ENCODE measurements around the gene APH1B.

Gene APH1B

DNA sequence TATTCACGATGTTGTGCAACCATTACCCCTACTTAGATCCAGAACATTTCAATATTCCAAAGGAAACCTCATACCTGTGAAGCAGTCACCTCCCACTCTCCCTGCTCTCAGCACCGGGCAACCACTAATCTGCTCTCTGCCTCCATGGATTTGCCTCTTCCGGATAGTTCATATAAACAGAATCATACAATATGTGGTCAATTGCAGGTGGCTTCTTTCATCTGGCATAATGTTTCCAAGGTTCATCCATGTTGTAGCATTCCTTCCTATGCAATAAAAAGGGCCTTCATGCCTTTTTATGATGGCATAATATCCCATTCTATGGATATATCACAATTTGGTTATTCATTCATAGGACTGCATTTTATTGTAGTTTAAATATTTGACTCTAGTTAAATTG is 80.3 kb downstream of the APH1B start:
- TF ChIP-seq EZH2phosphoT487 (IDR thresholded peaks at IDR 0.05; ENCODE audit: low read depth), result no peak
- TF ChIP-seq, protein P1, sequence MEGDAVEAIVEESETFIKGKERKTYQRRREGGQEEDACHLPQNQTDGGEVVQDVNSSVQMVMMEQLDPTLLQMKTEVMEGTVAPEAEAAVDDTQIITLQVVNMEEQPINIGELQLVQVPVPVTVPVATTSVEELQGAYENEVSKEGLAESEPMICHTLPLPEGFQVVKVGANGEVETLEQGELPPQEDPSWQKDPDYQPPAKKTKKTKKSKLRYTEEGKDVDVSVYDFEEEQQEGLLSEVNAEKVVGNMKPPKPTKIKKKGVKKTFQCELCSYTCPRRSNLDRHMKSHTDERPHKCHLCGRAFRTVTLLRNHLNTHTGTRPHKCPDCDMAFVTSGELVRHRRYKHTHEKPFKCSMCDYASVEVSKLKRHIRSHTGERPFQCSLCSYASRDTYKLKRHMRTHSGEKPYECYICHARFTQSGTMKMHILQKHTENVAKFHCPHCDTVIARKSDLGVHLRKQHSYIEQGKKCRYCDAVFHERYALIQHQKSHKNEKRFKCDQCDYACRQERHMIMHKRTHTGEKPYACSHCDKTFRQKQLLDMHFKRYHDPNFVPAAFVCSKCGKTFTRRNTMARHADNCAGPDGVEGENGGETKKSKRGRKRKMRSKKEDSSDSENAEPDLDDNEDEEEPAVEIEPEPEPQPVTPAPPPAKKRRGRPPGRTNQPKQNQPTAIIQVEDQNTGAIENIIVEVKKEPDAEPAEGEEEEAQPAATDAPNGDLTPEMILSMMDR (IDR thresholded peaks at IDR 0.05; ENCODE audit: low read depth, low read length), result no peak
- Histone ChIP-seq H3K4me2 (ENCODE audit: low read length) (no peak overlapping the region), H2AFZ (ENCODE audit: low read depth, low read length) (no peak overlapping the region), H3K4me1 (ENCODE audit: low read length) (peaks cover 23% of the 10 kb centered on the region), H3K27ac (ENCODE audit: low read length) (no peak overlapping the region), H4K20me1 (ENCODE audit: insufficient read depth, low read length) (no peaks in the 10 kb centered on the region), H3K9me3 (ENCODE audit: insufficient read depth, low read length) (no peaks in the 10 kb centered on the region), H3K36me3 (replicated peaks; ENCODE audit: low read depth, low read length) (no peaks in the 10 kb centered on the region), H3K79me2 (ENCODE audit: low read length) (no peaks in the 10 kb centered on the region), H3K4me3 (ENCODE audit: low read length) (no peak overlapping the region), H3K27me3 (ENCODE audit: low read depth, low read length) (peaks cover 22% of the 10 kb centered on the region), H3K9ac (ENCODE audit: low read length) (no peak overlapping the region)

GRCh38 chr15:63358241-63359029 is 81.0 kb downstream of the APH1B start:
- Histone ChIP-seq H3K36me3 (replicated peaks; ENCODE audit: low read depth, low read length) (no peaks in the 10 kb centered on the region), H3K9ac (ENCODE audit: low read length) (no peak overlapping the region), H3K4me1 (ENCODE audit: low read length) (peaks cover 30% of the 10 kb centered on the region), H3K9me3 (ENCODE audit: insufficient read depth, low read length) (no peaks in the 10 kb centered on the region), H3K79me2 (ENCODE audit: low read length) (no peaks in the 10 kb centered on the region), H4K20me1 (ENCODE audit: insufficient read depth, low read length) (no peaks in the 10 kb centered on the region), H3K4me2 (ENCODE audit: low read length) (no peak overlapping the region), H3K27ac (ENCODE audit: low read length) (no peak overlapping the region), H3K4me3 (ENCODE audit: low read length) (no peak overlapping the region), H3K27me3 (ENCODE audit: low read depth, low read length) (peaks cover 22% of the 10 kb centered on the region), H2AFZ (ENCODE audit: low read depth, low read length) (no peak overlapping the region)
- TF ChIP-seq, protein P1 (IDR thresholded peaks at IDR 0.05; ENCODE audit: low read depth, low read length), result no peak
- no peak for TF ChIP-seq EZH2phosphoT487 (IDR thresholded peaks at IDR 0.05; ENCODE audit: low read depth)

Measured in OCI-LY3 (cell line).